A549 treated with GW870086 at 1 μM for 4 hours (cell line): ENCODE measurements around the gene ST6GAL2. TPM values are rescaled to one million over a fixed set of nuclear protein-coding genes. Genes with fewer than 3 reads are reported as not detected.

Source experiments
- total RNA-seq: library from RNA; stranded (reverse); fragments of 200-300 nt; extraction: Qiagen RNA extraction; gene quantifications from 5 replicates; pipeline ENCODE4 v1.2.3, GENCODE V29; 2022; ENCODE audit warnings: low read depth

The ST6GAL2 gene
- 15.0 to 22.9 TPM (median 17.5 TPM) in 5 replicates for total RNA-seq

GRCh38 chr2:106885971-106886915 lies at the start of gene ST6GAL2:
Gene ST6GAL2, minus strand, starts transcription at chr2:106886167. Its CDS starts 42,190 bp downstream, at chr2:106843977.

